Epithelial cell of esophagus (primary cell): ENCODE measurements around the gene PROZ.

ENCODE experiments used
- DNase-seq: peaks from one replicate; pipeline ENCODE4 v3.0.0; 2010; ENCODE audit warnings: low read depth
- H3K4me3 ChIP-seq: 2 replicates; pipeline ENCODE4 v1.5.1; 2011; ENCODE audit warnings: mild to moderate bottlenecking, low read length, control low read depth
- CTCF ChIP-seq: IDR thresholded peaks from 2 replicates; pipeline ENCODE4 v1.5.1; 2011; ENCODE audit warnings: low read depth, mild to moderate bottlenecking, low read length, control low read depth, inconsistent platforms; ENCODE audit not compliant: insufficient read depth; ENCODE audit errors: missing control alignments

Gene PROZ

GRCh38 chr13:113150550-113151365 is 7.7 kb upstream of the PROZ start:
- DNase-seq: no peak
- H3K4me3 ChIP-seq: no peak overlapping the region
- TF ChIP-seq CTCF: no peak

GRCh38 chr13:113151745-113152690 is 6.4 kb upstream of the PROZ start:
- no peak for TF ChIP-seq CTCF
- no peak overlapping the region for H3K4me3 ChIP-seq
- DNase-seq: no peak

- TF ChIP-seq CTCF: no peak
- no peak for DNase-seq
- peak overlapping the region; percentile 48 for H3K4me3 ChIP-seq
Observed at GRCh38 chr13:113152691-113152983, 5.8 kb upstream of the PROZ start.

- no peak for DNase-seq
- no peak for TF ChIP-seq CTCF
- peak overlapping the region; percentile 48 for H3K4me3 ChIP-seq
Observed at GRCh38 chr13:113152984-113153809, 5.3 kb upstream of the PROZ start.

GRCh38 chr13:113153810-113154748 is 4.4 kb upstream of the PROZ start:
- DNase-seq: peak; percentile 58
- TF ChIP-seq CTCF: no peak
- peak overlapping the region; percentile 48 for H3K4me3 ChIP-seq

GRCh38 chr13:113155201-113155600 is 3.2 kb upstream of the PROZ start:
- DNase-seq: no peak
- no peak overlapping the region for H3K4me3 ChIP-seq
- no peak for TF ChIP-seq CTCF
